ENCODE data around the gene BCL11B.

The BCL11B gene

GRCh38 chr14:99123208-99123870, 148.7 kb downstream of the BCL11B start:
- Histone ChIP-seq H3K4me1 (ENCODE audit: control insufficient read depth in 1 of 2, insufficient read depth in 1 of 2, low read depth in 1 of 2, low read length in 1 of 2) (peaks cover 0 to 19% of the 10 kb centered on the region in 2 experiments), H3K27me3 (peaks cover 24% of the 10 kb centered on the region), H3K9me3 (no peaks in the 10 kb centered on the region), H3K36me3 (no peaks in the 10 kb centered on the region), H3K4me3 (ENCODE audit: low read depth in 1 of 2, low read length in 1 of 2) (no peak overlapping the region), H3K27ac (no peak overlapping the region)
- TF ChIP-seq CTCF (IDR thresholded peaks at IDR 0.05): no peak

GRCh38 chr14:99122521-99123125, 149.4 kb downstream of the BCL11B start:
- Histone ChIP-seq H3K27me3 (peaks cover 31% of the 10 kb centered on the region), H3K4me3 (ENCODE audit: low read depth in 1 of 2, low read length in 1 of 2) (no peak overlapping the region), H3K9me3 (no peaks in the 10 kb centered on the region), H3K27ac (no peak overlapping the region), H3K36me3 (no peaks in the 10 kb centered on the region), H3K4me1 (ENCODE audit: control insufficient read depth in 1 of 2, insufficient read depth in 1 of 2, low read depth in 1 of 2, low read length in 1 of 2) (peaks cover 0 to 24% of the 10 kb centered on the region in 2 experiments)
- TF ChIP-seq CTCF (IDR thresholded peaks at IDR 0.05): no peak

- no peaks in the 10 kb centered on the region for H3K36me3 ChIP-seq
- H3K4me3 ChIP-seq (ENCODE audit: low read depth in 1 of 2, low read length in 1 of 2): no peak overlapping the region
- peaks cover 0 to 24% of the 10 kb centered on the region in 2 experiments for H3K4me1 ChIP-seq (ENCODE audit: control insufficient read depth in 1 of 2, insufficient read depth in 1 of 2, low read depth in 1 of 2, low read length in 1 of 2)
- no peaks in the 10 kb centered on the region for H3K9me3 ChIP-seq
- no peak overlapping the region for H3K27ac ChIP-seq
- H3K27me3 ChIP-seq: peaks cover 43% of the 10 kb centered on the region
- TF ChIP-seq CTCF (IDR thresholded peaks at IDR 0.05): no peak
Observed at GRCh38 chr14:99121319-99121875, 150.6 kb downstream of the BCL11B start.

- Histone ChIP-seq H3K4me3 (ENCODE audit: low read depth in 1 of 2, low read length in 1 of 2) (no peak overlapping the region), H3K9me3 (no peaks in the 10 kb centered on the region), H3K4me1 (ENCODE audit: control insufficient read depth in 1 of 2, insufficient read depth in 1 of 2, low read depth in 1 of 2, low read length in 1 of 2) (peaks cover 0 to 19% of the 10 kb centered on the region in 2 experiments), H3K36me3 (no peaks in the 10 kb centered on the region), H3K27ac (no peak overlapping the region), H3K27me3 (peaks cover 50% of the 10 kb centered on the region)
- no peak for TF ChIP-seq CTCF (IDR thresholded peaks at IDR 0.05)
Observed at GRCh38 chr14:99120526-99121318, 151.3 kb downstream of the BCL11B start.

- H3K36me3 ChIP-seq: no peaks in the 10 kb centered on the region
- H3K9me3 ChIP-seq: no peaks in the 10 kb centered on the region
- H3K27ac ChIP-seq: no peak overlapping the region
- H3K4me3 ChIP-seq (ENCODE audit: low read depth in 1 of 2, low read length in 1 of 2): no peak overlapping the region
- H3K27me3 ChIP-seq: peaks cover 58% of the 10 kb centered on the region
- no peak for TF ChIP-seq CTCF (IDR thresholded peaks at IDR 0.05)
- H3K4me1 ChIP-seq (ENCODE audit: control insufficient read depth in 1 of 2, insufficient read depth in 1 of 2, low read depth in 1 of 2, low read length in 1 of 2): peaks cover 0 to 13% of the 10 kb centered on the region in 2 experiments
Observed at GRCh38 chr14:99119554-99120525, 152.2 kb downstream of the BCL11B start.

Data from neutrophil (primary cell).